IMR-90 (cell line): Measurements from ENCODE around the gene PIK3R3. TPM values are rescaled to one million over a fixed set of nuclear protein-coding genes. Genes with fewer than 3 reads are reported as not detected.
A peak's percentile ranks its signal among the peaks of the same experiment; 100 is the strongest.

Source experiments
- ATAC-seq: fragments of 200-7000 bp; cut with Tn5 transposase; 2 replicates; pipeline ENCODE4 v1.9.1; 2020; ENCODE audit warnings: low read depth, mild to moderate bottlenecking, moderate library complexity
- BruUV-seq: library from RNA; stranded (reverse); fragments of 400-500 nt; replicated peaks from 2 replicates; lab custom pipeline; 2021; lab: Mats Ljungman, UMichigan
- CTCF ChIA-PET: fragments of 300-600 bp; formaldehyde crosslinking; extraction: SDS; loops from one replicate; lab custom pipeline; 2021; ENCODE audit warnings: antibody characterized with exemption; lab: Yijun Ruan, JAX
- POLR2A ChIA-PET: fragments of 300-600 bp; sonication (Branson Sonifier 250); formaldehyde crosslinking; loops from one replicate; lab custom pipeline; 2022; ENCODE audit warnings: antibody characterized with exemption; ENCODE audit not compliant: unreplicated experiment; lab: Charles Lee
- DNase-seq: peaks from one replicate; pipeline ENCODE4 v3.0.0; 2013
- H2AFZ ChIP-seq: replicated peaks from 2 replicates; pipeline ENCODE3; 2013; ENCODE audit warnings: low read length, mild to moderate bottlenecking; ENCODE audit not compliant: poor library complexity
- H2AK5ac ChIP-seq: 2 replicates; pipeline ENCODE4 v1.6.1; 2013; ENCODE audit warnings: low read depth, low read length, inconsistent platforms
- H2AK9ac ChIP-seq: replicated peaks from 2 replicates; pipeline ENCODE3; 2013; ENCODE audit warnings: mild to moderate bottlenecking, low read depth, low read length, moderate library complexity; ENCODE audit not compliant: poor library complexity
- H2BK120ac ChIP-seq: 2 replicates; pipeline ENCODE4 v1.6.1; 2013; ENCODE audit warnings: low read depth, low read length, inconsistent platforms
- H2BK15ac ChIP-seq: 3 replicates; pipeline ENCODE4 v1.6.1; 2013; ENCODE audit warnings: low read depth, low read length, inconsistent platforms
- H2BK20ac ChIP-seq: 2 replicates; pipeline ENCODE4 v1.6.1; 2013; ENCODE audit warnings: low read depth, mild to moderate bottlenecking, inconsistent platforms, low read length, moderate library complexity
- H2BK5ac ChIP-seq: 2 replicates; pipeline ENCODE4 v1.6.1; 2013; ENCODE audit warnings: mild to moderate bottlenecking, low read depth, low read length, inconsistent platforms; ENCODE audit not compliant: poor library complexity, severe bottlenecking
- H3K14ac ChIP-seq: replicated peaks from 2 replicates; pipeline ENCODE4 v1.6.1; 2013; ENCODE audit warnings: low read depth, low read length, inconsistent platforms
- H3K18ac ChIP-seq: 2 replicates; pipeline ENCODE4 v1.6.1; 2013; ENCODE audit warnings: low read depth, low read length, control low read depth
- H3K23ac ChIP-seq: 2 replicates; pipeline ENCODE4 v1.6.1; 2013; ENCODE audit warnings: low read depth, low read length, inconsistent platforms
- H3K27ac ChIP-seq: 2 replicates; pipeline ENCODE4 v1.5.1; 2013; ENCODE audit warnings: mild to moderate bottlenecking, control low read depth, low read length; ENCODE audit not compliant: insufficient read depth
- H3K27me3 ChIP-seq: 2 replicates; pipeline ENCODE4 v1.6.1; 2013; ENCODE audit warnings: low read length; ENCODE audit not compliant: control insufficient read depth, insufficient read depth
- H3K36me3 ChIP-seq: 2 replicates; pipeline ENCODE4 v1.6.1; 2013; ENCODE audit warnings: low read length, mixed read lengths; ENCODE audit not compliant: control insufficient read depth, insufficient read depth
- H3K4ac ChIP-seq: 2 replicates; pipeline ENCODE4 v1.6.1; 2013; ENCODE audit warnings: low read depth, low read length, inconsistent platforms
- H3K4me1 ChIP-seq: 2 replicates; pipeline ENCODE4 v1.6.1; 2013; ENCODE audit warnings: low read length, mixed read lengths; ENCODE audit not compliant: control insufficient read depth, insufficient read depth
- H3K4me2 ChIP-seq: 2 replicates; pipeline ENCODE4 v1.6.1; 2013; ENCODE audit warnings: low read depth, mild to moderate bottlenecking, control low read depth, low read length, moderate library complexity
- H3K4me3 ChIP-seq: 2 replicates; pipeline ENCODE4 v1.5.1; 2013; ENCODE audit warnings: low read depth, mild to moderate bottlenecking, control low read depth, low read length, moderate library complexity; ENCODE audit not compliant: insufficient read depth
- H3K56ac ChIP-seq: 2 replicates; pipeline ENCODE4 v1.6.1; 2013; ENCODE audit warnings: low read length, inconsistent platforms; ENCODE audit not compliant: insufficient read depth; ENCODE audit errors: extremely low read depth
- H3K79me1 ChIP-seq, 2 experiments: 2 replicates each; pipeline ENCODE4 v1.6.1; 2013; ENCODE audit warnings: low read length in 2 of 2, inconsistent platforms in 1 of 2, low read depth in 1 of 2
- H3K9ac ChIP-seq: 2 replicates; pipeline ENCODE4 v1.6.1; 2013; ENCODE audit warnings: low read depth, low read length, control low read depth
- H3K9me1 ChIP-seq: 2 replicates; pipeline ENCODE4 v1.6.1; 2013; ENCODE audit warnings: low read length, inconsistent platforms; ENCODE audit not compliant: insufficient read depth
- H3K9me3 ChIP-seq: 2 replicates; pipeline ENCODE4 v1.6.1; 2013; ENCODE audit warnings: low read length; ENCODE audit not compliant: control insufficient read depth, insufficient read depth
- H4K20me1 ChIP-seq: 2 replicates; pipeline ENCODE4 v1.6.1; 2013; ENCODE audit warnings: low read length, inconsistent platforms; ENCODE audit not compliant: insufficient read depth
- H4K5ac ChIP-seq: 2 replicates; pipeline ENCODE4 v1.6.1; 2013; ENCODE audit warnings: mild to moderate bottlenecking, low read depth, low read length, control low read depth
- H4K8ac ChIP-seq, 2 experiments: 2 replicates each; pipeline ENCODE4 v1.6.1; 2013; ENCODE audit warnings: low read depth in 2 of 2, low read length in 2 of 2, control low read depth in 1 of 2, inconsistent platforms in 1 of 2
- H4K91ac ChIP-seq: 2 replicates; pipeline ENCODE4 v1.6.1; 2013; ENCODE audit warnings: low read depth, low read length, inconsistent platforms; ENCODE audit not compliant: insufficient read depth
- BHLHE40 ChIP-seq: fragments of 150-350 bp; IDR thresholded peaks from 2 replicates; pipeline ENCODE4 v1.6.1; 2016; ENCODE audit warnings: mild to moderate bottlenecking, low read depth, low read length
- CTCF ChIP-seq: conservative IDR thresholded peaks from 2 replicates; pipeline ENCODE4 v1.5.1; 2012; ENCODE audit warnings: mild to moderate bottlenecking, low read depth, low read length, improper control_type of control experiment
- FOS ChIP-seq: fragments of 150-350 bp; IDR thresholded peaks from 2 replicates; pipeline ENCODE4 v1.6.1; 2016; ENCODE audit warnings: low read depth, low read length
- MAFK ChIP-seq: IDR thresholded peaks from 2 replicates; pipeline ENCODE4 v1.6.1; 2012; ENCODE audit warnings: low read depth, low read length, improper control_type of control experiment
- MAZ ChIP-seq: IDR thresholded peaks from 2 replicates; pipeline ENCODE4 v1.6.1; 2012; ENCODE audit warnings: low read depth, mild to moderate bottlenecking, low read length, improper control_type of control experiment, moderate library complexity, borderline replicate concordance
- MXI1 ChIP-seq: IDR thresholded peaks from 2 replicates; pipeline ENCODE4 v1.6.1; 2012; ENCODE audit warnings: low read depth, mild to moderate bottlenecking, low read length, moderate library complexity, borderline replicate concordance
- NFE2L2 ChIP-seq: fragments of 150-350 bp; IDR thresholded peaks from 2 replicates; pipeline ENCODE4 v1.6.1; 2016; ENCODE audit warnings: low read depth, mild to moderate bottlenecking, low read length
- POLR2A ChIP-seq: IDR thresholded peaks from 2 replicates; pipeline ENCODE4 v1.6.1; 2012; ENCODE audit warnings: mild to moderate bottlenecking, low read depth, low read length
- RAD21 ChIP-seq: IDR thresholded peaks from 2 replicates; pipeline ENCODE4 v1.6.1; 2012; ENCODE audit warnings: low read length, improper control_type of control experiment
- RCOR1 ChIP-seq: IDR thresholded peaks from 2 replicates; pipeline ENCODE4 v1.6.1; 2012; ENCODE audit warnings: mild to moderate bottlenecking, low read length, improper control_type of control experiment; ENCODE audit not compliant: insufficient replicate concordance
- RFX5 ChIP-seq: IDR thresholded peaks from 2 replicates; pipeline ENCODE4 v1.8.0; 2012; ENCODE audit warnings: low read depth, mild to moderate bottlenecking, low read length, moderate library complexity
- SMC3 ChIP-seq: fragments of 150-350 bp; IDR thresholded peaks from 2 replicates; pipeline ENCODE4 v1.6.1; 2016; ENCODE audit warnings: low read depth, mild to moderate bottlenecking, antibody characterized with exemption, low read length, moderate library complexity
- USF2 ChIP-seq: fragments of 150-350 bp; IDR thresholded peaks from 2 replicates; pipeline ENCODE4 v1.6.1; 2017; ENCODE audit warnings: mild to moderate bottlenecking, antibody characterized with exemption, low read length, low read depth
- WGBS, 2 experiments: methylation state at CpG; one replicate each; pipeline versions ENCODE4 v1.1.5 to v1.1.7; 2013; ENCODE audit warnings: missing lambda C conversion rate in 2 of 2; ENCODE audit not compliant: insufficient read length in 1 of 2; ENCODE audit errors: extremely low coverage in 2 of 2; 5-methylcytosine and 5-hydroxymethylcytosine counted together
- dilution Hi-C: fragments of 300-500 bp; cut with HindIII; formaldehyde crosslinking; loops from one replicate; pipeline ENCODE4 v1.14.3; 2018; ENCODE audit warnings: low sequenced_read_pairs; ENCODE audit not compliant: unreplicated experiment
- in situ Hi-C: fragments of 300-500 bp; cut with MboI; formaldehyde crosslinking; loops from 3 replicates; pipeline ENCODE4 v1.14.3; 2019; ENCODE audit warnings: low sequenced_read_pairs, inconsistent platforms, mixed read lengths
- intact Hi-C: fragments of 100-400 bp; cut with micrococcal nuclease; formaldehyde crosslinking; loops from 2 replicates; pipeline ENCODE4 v1.10.0; 2022
- polyA plus RNA-seq, 3 experiments: library from polyadenylated mRNA; depleted of rRNA; stranded (reverse); fragments of >200 nt; gene quantifications; 2 replicates each; pipeline ENCODE4 v1.2.3, GENCODE V29; 2012; ENCODE audit warnings: low replicate concordance in 1 of 3
- total RNA-seq: library from RNA; depleted of rRNA; stranded (reverse); fragments of >200 nt; gene quantifications from 2 replicates; pipeline ENCODE4 v1.2.3, GENCODE V29; 2012

The PIK3R3 gene
- total and polyA plus RNA-seq, 2 of the 4 experiments (the other 2 are of a cell fraction): 5.3 to 9.9 TPM

GRCh38 chr1:46181343-46182260 lies 49.2 kb upstream of the PIK3R3 start:
- dilution Hi-C loops: loop anchor here (25.0 kb wide), 1 partner anchor 144 kb away; no protein-coding TSS in a partner anchor

More at GRCh38 chr1:46181343-46182260, 49.2 kb upstream of the PIK3R3 start:
- Histone ChIP-seq H3K36me3 (no peaks in the 10 kb centered on the region), H3K23ac (peak overlapping the region; percentile 64; the same call in 1 of the 2 replicates), H3K9me1 (peaks cover 16% of the 10 kb centered on the region), H3K9me3 (no peaks in the 10 kb centered on the region), H2AK5ac (peak overlapping the region; percentile 86), H2BK20ac (peak overlapping the region; percentile 57), H4K20me1 (no peaks in the 10 kb centered on the region), H3K56ac (no peak overlapping the region), H3K4me3 (no peak overlapping the region), H3K79me1 (no peaks in the 10 kb centered on the region), H2BK120ac (peak overlapping the region; percentile 59), H3K27me3 (no peaks in the 10 kb centered on the region), H3K4ac (peak overlapping the region; percentile 76), H3K9ac (no peak overlapping the region), H2BK15ac (peak overlapping the region; percentile 69; the same call in 2 of the 3 replicates), H3K27ac (no peak overlapping the region), H3K14ac (peak overlapping the region; percentile 7; the same call in 1 of the 2 replicates), H4K91ac (peak overlapping the region; percentile 32), H2AFZ (peak overlapping the region; percentile 83), H3K4me1 (peaks cover 16% of the 10 kb centered on the region), H3K4me2 (no peak overlapping the region), H4K8ac (peak overlapping the region in 1 of 2 experiments; percentile 55; a peak in 2 of 4 replicates), H2AK9ac (peak overlapping the region; percentile 83), H2BK5ac (no peak overlapping the region), H3K18ac (0 out of 2 replicates have a peak overlapping the region, but pooled peaks have one; percentile 38), H4K5ac (no peak overlapping the region; the same call in 1 of the 2 replicates)
- TF ChIP-seq SMC3: no peak
- TF ChIP-seq POLR2A: no peak
- no peak for TF ChIP-seq NFE2L2
- no peak for TF ChIP-seq USF2
- no peak for TF ChIP-seq RCOR1
- no peak for TF ChIP-seq FOS
- no peak for TF ChIP-seq BHLHE40
- TF ChIP-seq MAZ: no peak
- no peak for TF ChIP-seq MXI1
- no peak for TF ChIP-seq MAFK
- no peak for TF ChIP-seq CTCF
- no peak for TF ChIP-seq RAD21
- no peak for TF ChIP-seq RFX5
- BruUV-seq: no TSS peak
- POLR2A ChIA-PET: no interaction called here
- CTCF ChIA-PET: interaction anchor here (0.6 to 3.5 kb wide), 5 partner anchors 43 to 477 kb away, joined by 3 to 21 read pairs (median 3); no protein-coding TSS in a partner anchor
- in situ Hi-C loops (no loop called here), intact Hi-C loops (no loop called here)
- 86% methylated on average over 2 of the region's 10 CpGs; no CpG with 5 or more reads in 1 of the 2 experiments for WGBS, 2 experiments
- ATAC-seq (no peak), DNase-seq (peak; percentile 61)
